Peyer's patch (tissue), 4 donors: ENCODE results near the gene DLX3.

Experiments used
- POLR2A ChIP-seq, 2 donors: fragments of 450-650 bp; IDR thresholded peaks; one replicate each; pipeline ENCODE4 v1.5.1; 2017; ENCODE audit warnings: antibody characterized with exemption in 2 of 2, mild to moderate bottlenecking in 2 of 2, moderate library complexity in 2 of 2
- TF ChIP-seq, protein P1 (sequence below), 6 experiments: fragments of 450-650 bp in 4 of 6; fragments of 200-600 bp in 2 of 6; sonication (generic) in 1 of 6; IDR thresholded peaks; one replicate each; pipeline ENCODE4 v1.5.1; 2017 to 2019; ENCODE audit warnings: antibody characterized with exemption in 6 of 6, mild to moderate bottlenecking in 3 of 6, moderate library complexity in 1 of 6

GRCh38 chr17:49971199-49971847, 23.7 kb downstream of the DLX3 start:
- TF ChIP-seq, protein P1, sequence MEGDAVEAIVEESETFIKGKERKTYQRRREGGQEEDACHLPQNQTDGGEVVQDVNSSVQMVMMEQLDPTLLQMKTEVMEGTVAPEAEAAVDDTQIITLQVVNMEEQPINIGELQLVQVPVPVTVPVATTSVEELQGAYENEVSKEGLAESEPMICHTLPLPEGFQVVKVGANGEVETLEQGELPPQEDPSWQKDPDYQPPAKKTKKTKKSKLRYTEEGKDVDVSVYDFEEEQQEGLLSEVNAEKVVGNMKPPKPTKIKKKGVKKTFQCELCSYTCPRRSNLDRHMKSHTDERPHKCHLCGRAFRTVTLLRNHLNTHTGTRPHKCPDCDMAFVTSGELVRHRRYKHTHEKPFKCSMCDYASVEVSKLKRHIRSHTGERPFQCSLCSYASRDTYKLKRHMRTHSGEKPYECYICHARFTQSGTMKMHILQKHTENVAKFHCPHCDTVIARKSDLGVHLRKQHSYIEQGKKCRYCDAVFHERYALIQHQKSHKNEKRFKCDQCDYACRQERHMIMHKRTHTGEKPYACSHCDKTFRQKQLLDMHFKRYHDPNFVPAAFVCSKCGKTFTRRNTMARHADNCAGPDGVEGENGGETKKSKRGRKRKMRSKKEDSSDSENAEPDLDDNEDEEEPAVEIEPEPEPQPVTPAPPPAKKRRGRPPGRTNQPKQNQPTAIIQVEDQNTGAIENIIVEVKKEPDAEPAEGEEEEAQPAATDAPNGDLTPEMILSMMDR (IDR thresholded peaks at IDR 0.05), result no peak
- TF ChIP-seq POLR2A (IDR thresholded peaks at IDR 0.05), result no peak
